NCI-H524 treated with DMSO at 0.1 percent for 48 hours (cell line): ENCODE measurements around the gene CAMTA1.
"Not testable (repeated sequence)": the region's sequence is repeated elsewhere in the genome, so short reads cannot be mapped to it uniquely, and the experiment has no call there.

ENCODE experiments used
- DNase-seq: peaks from one replicate; lab custom pipeline; 2025; lab: John Stamatoyannopoulos, UW

Gene CAMTA1

DNA sequence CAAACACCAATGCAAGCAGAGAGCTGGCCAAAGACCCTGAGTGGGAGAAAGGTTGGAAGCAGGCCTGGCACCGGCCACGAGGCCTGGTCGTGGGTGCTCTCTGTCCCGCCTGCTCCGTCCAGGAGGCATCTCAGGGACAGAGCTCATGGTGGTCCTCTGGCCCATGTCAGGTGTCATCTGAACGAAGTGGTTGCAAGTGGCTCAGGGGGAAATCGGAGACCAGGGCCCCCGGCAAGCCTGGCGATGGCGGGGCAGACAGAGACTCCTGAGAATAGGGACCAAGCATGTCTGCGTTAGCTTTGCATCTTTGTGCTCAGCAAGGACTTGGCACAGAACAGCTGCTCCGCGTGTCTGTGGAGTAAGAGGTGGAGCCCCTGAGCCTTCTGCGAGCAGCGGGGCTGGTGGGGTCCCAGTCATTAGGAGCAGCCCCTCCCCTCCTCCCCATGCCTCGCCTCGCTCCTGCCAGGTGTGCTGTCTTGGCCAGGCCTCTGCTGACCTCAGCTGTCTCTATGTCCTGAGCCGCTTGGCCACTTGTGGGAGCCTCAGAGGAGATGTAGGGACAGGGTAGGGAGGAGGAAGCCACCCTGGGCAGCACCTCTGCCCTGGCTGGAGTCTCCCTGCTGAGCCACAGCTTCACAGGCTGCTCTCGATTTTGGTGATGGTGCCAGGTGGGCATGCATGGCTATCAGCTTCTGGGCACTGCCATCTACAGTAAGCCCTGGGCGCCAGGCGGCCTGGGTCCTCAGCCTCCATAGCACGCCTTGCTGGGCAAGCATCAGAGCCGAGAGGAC is 622.9 kb downstream of the CAMTA1 start:
- no peak for DNase-seq

GRCh38 chr1:7408771-7409150 is 623.5 kb downstream of the CAMTA1 start:
- DNase-seq, result no peak

- no peak for DNase-seq
These were observed 624.0 kb downstream of the CAMTA1 start for GRCh38 chr1:7409278-7409677.

GRCh38 chr1:7410156-7410555 is 624.9 kb downstream of the CAMTA1 start:
- DNase-seq, result no peak

DNA sequence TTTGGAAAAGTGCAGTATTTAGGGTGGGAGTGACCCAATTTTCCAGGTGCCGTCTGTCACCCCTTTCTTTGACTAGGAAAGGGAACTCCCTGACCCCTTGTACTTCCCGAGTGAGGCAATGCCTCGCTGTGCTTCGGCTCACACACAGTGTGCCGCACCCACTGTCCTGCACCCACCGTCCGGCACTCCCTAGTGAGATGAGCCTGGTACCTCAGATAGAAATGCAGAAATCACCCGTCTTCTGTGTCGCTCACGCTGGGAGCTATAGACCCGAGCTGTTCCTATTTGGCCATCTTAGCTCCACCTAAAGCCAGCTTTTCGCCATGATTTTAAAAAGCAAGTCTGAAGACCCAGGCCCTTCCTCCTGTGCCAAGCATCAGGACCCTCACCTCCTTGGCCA is 632.4 kb downstream of the CAMTA1 start:
- DNase-seq, result not testable (repeated sequence)

GRCh38 chr1:7418442-7419080 is 633.3 kb downstream of the CAMTA1 start:
- no peak for DNase-seq

DNA sequence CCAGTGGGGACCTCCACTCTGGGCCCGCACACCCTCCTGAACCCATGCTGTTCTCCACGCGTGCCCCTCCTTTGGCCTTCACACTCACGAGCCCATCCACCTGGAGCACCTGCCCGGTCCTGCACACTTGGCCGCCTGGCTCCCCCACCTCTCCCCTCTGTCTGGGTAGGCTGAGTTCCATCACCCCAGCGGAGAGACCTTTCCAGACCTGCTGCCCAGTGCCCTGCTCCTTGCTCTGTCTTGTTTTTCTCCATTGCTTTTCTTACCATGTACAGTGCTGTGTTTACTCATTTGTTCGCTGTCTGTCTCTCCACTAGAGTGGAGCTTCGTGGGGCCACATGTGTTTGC is 634.8 kb downstream of the CAMTA1 start:
- no peak for DNase-seq

- no peak for DNase-seq
These were observed 635.3 kb downstream of the CAMTA1 start for GRCh38 chr1:7420470-7421100.

- DNase-seq, result no peak
These were observed 636.3 kb downstream of the CAMTA1 start for GRCh38 chr1:7421471-7422075.

DNA sequence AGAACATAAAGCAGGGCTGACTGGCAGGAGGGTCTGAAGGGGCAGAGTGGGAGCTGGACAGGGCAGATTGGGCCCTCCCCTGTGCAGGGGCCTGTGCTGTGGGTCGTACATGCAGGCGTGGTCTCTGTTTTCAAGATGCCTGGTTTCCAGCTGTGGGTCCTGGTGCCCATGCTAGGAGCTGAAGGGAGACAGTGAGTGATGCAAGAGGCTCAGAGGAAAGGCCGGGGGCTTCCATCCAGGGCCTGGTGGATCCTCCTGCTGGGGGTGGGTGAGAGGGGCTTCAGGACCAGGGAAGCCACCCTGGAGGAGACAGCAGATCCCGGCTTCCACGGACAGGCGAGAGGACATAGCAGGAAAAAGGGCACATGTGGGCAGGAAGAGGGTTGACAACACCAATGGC is 636.8 kb downstream of the CAMTA1 start:
- DNase-seq, result no peak

GRCh38 chr1:7422561-7422960 is 637.3 kb downstream of the CAMTA1 start:
- DNase-seq, result no peak

GRCh38 chr1:7422966-7423365 is 637.7 kb downstream of the CAMTA1 start:
- no peak for DNase-seq

DNA sequence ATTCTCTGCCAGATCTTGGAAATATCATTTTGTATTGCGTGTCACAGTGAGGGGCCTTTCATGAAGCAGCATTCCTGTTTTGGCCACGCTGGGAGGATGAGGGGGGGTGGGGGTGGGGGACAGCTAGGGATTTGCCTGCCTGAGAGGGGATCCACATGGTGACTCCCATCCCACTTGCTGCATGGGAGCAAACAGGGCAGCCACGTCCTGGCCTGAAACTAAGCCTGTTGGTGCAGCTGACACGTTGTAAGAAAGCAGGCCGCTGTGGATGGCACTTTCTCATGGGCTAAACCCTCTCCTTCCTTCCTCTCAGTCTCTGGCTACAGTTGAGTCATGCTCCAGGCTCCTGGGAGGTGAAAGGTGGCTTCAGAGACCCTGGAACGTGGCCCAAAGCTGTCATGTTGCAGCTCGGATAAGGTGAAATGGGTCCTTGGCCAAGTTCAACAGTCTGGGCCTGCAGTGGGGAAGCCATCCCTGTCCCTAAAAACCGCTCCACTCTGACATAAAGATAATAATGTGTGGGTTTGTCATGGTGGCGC is 639.2 kb downstream of the CAMTA1 start:
- no peak for DNase-seq

- no peak for DNase-seq
These were observed 640.0 kb downstream of the CAMTA1 start for GRCh38 chr1:7425229-7425628.

- no peak for DNase-seq
These were observed 640.5 kb downstream of the CAMTA1 start for GRCh38 chr1:7425771-7426170.

GRCh38 chr1:7426780-7427604 is 641.7 kb downstream of the CAMTA1 start:
- DNase-seq, result no peak

- no peak for DNase-seq
These were observed 642.5 kb downstream of the CAMTA1 start for GRCh38 chr1:7427605-7428300.

DNA sequence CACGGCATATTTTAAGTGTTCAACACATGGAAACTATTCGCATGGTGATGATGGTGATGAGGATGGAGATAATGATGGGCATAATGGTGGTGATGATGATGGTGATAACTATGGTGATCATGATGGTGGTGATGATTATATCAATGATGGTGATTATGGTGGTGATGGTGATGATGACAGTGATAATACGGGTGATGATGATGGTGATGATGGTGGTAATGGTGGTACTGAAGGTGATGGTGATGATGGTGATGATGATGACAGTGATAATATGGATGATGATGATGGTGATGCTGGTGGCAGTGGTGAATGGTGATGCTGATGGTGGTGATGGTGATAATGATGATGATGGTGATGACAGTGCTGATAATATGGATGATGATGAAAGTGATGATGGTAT is 644.0 kb downstream of the CAMTA1 start:
- no peak for DNase-seq

GRCh38 chr1:7430047-7430608 is 644.9 kb downstream of the CAMTA1 start:
- no peak for DNase-seq

- DNase-seq, result no peak
These were observed 645.4 kb downstream of the CAMTA1 start for GRCh38 chr1:7430691-7431090.
